Liver (tissue), 9 donors: ENCODE results near the gene NDUFAF8. TPM values are rescaled to one million over a fixed set of nuclear protein-coding genes. Genes with fewer than 3 reads are reported as not detected.

ENCODE experiments used
- DNase-seq: peaks from one replicate; pipeline ENCODE4 v3.0.0-alpha.2; 2017; ENCODE audit warnings: low spot score
- H3K27ac ChIP-seq, 2 donors: one replicate each; pipeline ENCODE4 v1.7.0; 2013; ENCODE audit warnings: inconsistent platforms in 2 of 2, low read length in 2 of 2, control low read depth in 1 of 2, low read depth in 1 of 2, mild to moderate bottlenecking in 1 of 2
- H3K27me3 ChIP-seq, 4 donors: one replicate each; pipeline versions ENCODE4 v1.6.1 to v1.7.0; 2013; ENCODE audit warnings: low read length in 3 of 4, inconsistent platforms in 1 of 4, mild to moderate bottlenecking in 1 of 4, moderate library complexity in 1 of 4; ENCODE audit not compliant: control insufficient read depth in 4 of 4, insufficient read depth in 4 of 4
- H3K36me3 ChIP-seq, 4 donors: one replicate each; pipeline versions ENCODE4 v1.6.1 to v1.7.0; 2013; ENCODE audit warnings: low read length in 3 of 4, mild to moderate bottlenecking in 3 of 4, low read depth in 1 of 4, moderate library complexity in 1 of 4; ENCODE audit not compliant: control insufficient read depth in 4 of 4, insufficient read depth in 3 of 4
- H3K4me1 ChIP-seq, 4 donors: one replicate each; pipeline versions ENCODE4 v1.6.1 to v1.7.0; 2013; ENCODE audit warnings: low read length in 3 of 4, mild to moderate bottlenecking in 3 of 4, moderate library complexity in 1 of 4; ENCODE audit not compliant: control insufficient read depth in 4 of 4, insufficient read depth in 4 of 4
- H3K4me3 ChIP-seq, 3 donors: one replicate each; pipeline versions ENCODE4 v1.6.1 to v1.7.0; 2013; ENCODE audit warnings: low read length in 3 of 3, control low read depth in 1 of 3, low read depth in 1 of 3, mild to moderate bottlenecking in 1 of 3
- H3K9ac ChIP-seq, 2 donors: one replicate each; pipeline ENCODE4 v1.7.0; 2013; ENCODE audit warnings: low read length in 2 of 2, mild to moderate bottlenecking in 2 of 2, moderate library complexity in 2 of 2, control low read depth in 1 of 2, low read depth in 1 of 2
- H3K9me3 ChIP-seq, 4 donors: one replicate each; pipeline versions ENCODE4 v1.6.1 to v1.7.0; 2013; ENCODE audit warnings: low read length in 3 of 4; ENCODE audit not compliant: control insufficient read depth in 4 of 4
- ATF3 ChIP-seq: IDR thresholded peaks from 2 replicates; pipeline ENCODE4 v1.6.1; 2016; ENCODE audit warnings: antibody characterized with exemption
- CTCF ChIP-seq: fragments of 150-350 bp; IDR thresholded peaks from 2 replicates; pipeline ENCODE4 v1.5.1; 2017; ENCODE audit warnings: improper control_type of control experiment, low read depth, low read length; ENCODE audit not compliant: missing input control
- EGR1 ChIP-seq, 2 donors: IDR thresholded peaks; 2 replicates each; pipeline ENCODE4 v1.6.1; 2016 to 2018; ENCODE audit warnings: antibody characterized with exemption in 2 of 2, low read depth in 2 of 2
- FOXA1 ChIP-seq: IDR thresholded peaks from 2 replicates; pipeline ENCODE4 v1.6.1; 2016; ENCODE audit warnings: antibody characterized with exemption
- FOXA2 ChIP-seq: IDR thresholded peaks from 2 replicates; pipeline ENCODE4 v1.6.1; 2016; ENCODE audit warnings: antibody characterized with exemption
- GABPA ChIP-seq, 2 donors: IDR thresholded peaks in 1 of 2; conservative IDR thresholded peaks in 1 of 2; 2 replicates each; pipeline ENCODE4 v1.6.1; 2016; ENCODE audit warnings: antibody characterized with exemption in 2 of 2, mild to moderate bottlenecking in 1 of 2, moderate library complexity in 1 of 2
- HNF4A ChIP-seq, 2 donors: conservative IDR thresholded peaks; 2 replicates each; pipeline ENCODE4 v1.6.1; 2016; ENCODE audit warnings: antibody characterized with exemption in 2 of 2, mild to moderate bottlenecking in 2 of 2
- HNF4G ChIP-seq: IDR thresholded peaks from 2 replicates; pipeline ENCODE4 v1.6.1; 2016; ENCODE audit warnings: antibody characterized with exemption
- JUND ChIP-seq, 2 donors: IDR thresholded peaks; 2 replicates each; pipeline ENCODE4 v1.6.1; 2016; ENCODE audit warnings: antibody characterized with exemption in 2 of 2
- MAX ChIP-seq: IDR thresholded peaks from 2 replicates; pipeline ENCODE4 v1.6.1; 2016; ENCODE audit warnings: antibody characterized with exemption
- NR2F2 ChIP-seq: IDR thresholded peaks from 2 replicates; pipeline ENCODE4 v1.6.1; 2016; ENCODE audit warnings: antibody characterized with exemption
- RAD21 ChIP-seq, 2 donors: IDR thresholded peaks; 2 replicates each; pipeline ENCODE4 v1.6.1; 2016; ENCODE audit warnings: antibody characterized with exemption in 2 of 2, mild to moderate bottlenecking in 2 of 2
- REST ChIP-seq: IDR thresholded peaks from 2 replicates; pipeline ENCODE4 v1.6.1; 2016; ENCODE audit warnings: antibody characterized with exemption, mild to moderate bottlenecking
- RXRA ChIP-seq, 2 donors: IDR thresholded peaks; 2 replicates each; pipeline ENCODE4 v1.6.1; 2017 to 2018; ENCODE audit warnings: antibody characterized with exemption in 2 of 2, mild to moderate bottlenecking in 1 of 2
- SP1 ChIP-seq: IDR thresholded peaks from 2 replicates; pipeline ENCODE4 v1.6.1; 2018; ENCODE audit warnings: antibody characterized with exemption, mild to moderate bottlenecking
- TAF1 ChIP-seq: conservative IDR thresholded peaks from 2 replicates; pipeline ENCODE4 v1.6.1; 2016; ENCODE audit warnings: antibody characterized with exemption, mild to moderate bottlenecking
- YY1 ChIP-seq: IDR thresholded peaks from 2 replicates; pipeline ENCODE4 v1.6.1; 2016; ENCODE audit warnings: antibody characterized with exemption, mild to moderate bottlenecking
- ZBTB33 ChIP-seq: IDR thresholded peaks from 2 replicates; pipeline ENCODE4 v1.6.1; 2016; ENCODE audit warnings: antibody characterized with exemption
- WGBS: extraction: QIAGEN DNeasy Blood & Tissue Kit; methylation state at CpG from one replicate; pipeline ENCODE4 v1.1.7; 2013; 5-methylcytosine and 5-hydroxymethylcytosine counted together
- polyA plus RNA-seq, 2 donors: library from polyadenylated mRNA; stranded (reverse) in 1 of 2; unstranded in 1 of 2; fragments of 200-250 nt in 1 of 2; fragments of >200 nt in 1 of 2; fragmentation: Nextera tagmentation in 1 of 2; extraction: Ambion mirVana in 1 of 2; gene quantifications; one replicate each; pipeline versions ENCODE4 v1.2.1 to v1.2.3, GENCODE V29; 2013 to 2015
- total RNA-seq, 2 donors: library from RNA; depleted of rRNA; stranded (reverse); fragments of >200 nt; gene quantifications; one replicate each; pipeline ENCODE4 v1.2.3, GENCODE V29; 2014
- donor health status: healthy.
- donor health status: healthy.
- donor health status: healthy.
- donor health status: healthy.
- donor health status: healthy.

The NDUFAF8 gene
- total and polyA plus RNA-seq, 4 donors, result 8.3 to 67.4 (median 15.5) TPM

GRCh38 chr17:81270279-81270678 is 31.2 kb downstream of the NDUFAF8 start:
- Histone ChIP-seq H3K9me3 (no peaks in the 10 kb centered on the region), H3K27ac (no peak overlapping the region), H3K4me3 (no peak overlapping the region), H3K4me1 (no peaks in the 10 kb centered on the region), H3K36me3 (peaks cover 40 to 79% (median 52%) of the 10 kb centered on the region in 4 donors), H3K9ac (no peak overlapping the region), H3K27me3 (no peaks in the 10 kb centered on the region)
- DNase-seq, result no peak
- 94% methylated on average over 18 of the region's 18 CpGs for WGBS
- TF ChIP-seq FOXA2 (no peak), NR2F2 (no peak), MAX (no peak), RXRA (IDR thresholded peaks at IDR 0.05) (no peak), HNF4A (conservative IDR thresholded peaks at IDR 0.05) (no peak), GABPA (IDR thresholded peaks at IDR 0.05 in 1 of 2, conservative IDR thresholded peaks at IDR 0.05 in 1 of 2) (no peak), FOXA1 (no peak), EGR1 (IDR thresholded peaks at IDR 0.05; ENCODE audit: low read depth in 2 of 2) (no peak), RAD21 (IDR thresholded peaks at IDR 0.05) (no peak), CTCF (no peak), TAF1 (no peak), HNF4G (no peak), SP1 (no peak), YY1 (no peak), JUND (IDR thresholded peaks at IDR 0.05) (no peak)

GRCh38 chr17:81271226-81271625 is 32.1 kb downstream of the NDUFAF8 start:
- H3K27ac ChIP-seq, result no peak overlapping the region
- no peaks in the 10 kb centered on the region for H3K9me3 ChIP-seq
- WGBS, result 97% methylated on average over 12 of the region's 12 CpGs
- H3K4me3 ChIP-seq, result no peak overlapping the region
- H3K27me3 ChIP-seq, result no peaks in the 10 kb centered on the region
- peaks cover 38 to 78% (median 54%) of the 10 kb centered on the region in 4 donors for H3K36me3 ChIP-seq
- no peak overlapping the region for H3K9ac ChIP-seq
- TF ChIP-seq SP1, result no peak
- no peak for TF ChIP-seq REST
- no peak for TF ChIP-seq ZBTB33
- TF ChIP-seq RAD21 (IDR thresholded peaks at IDR 0.05), result no peak
- no peak for TF ChIP-seq YY1
- TF ChIP-seq FOXA2, result no peak
- no peak for TF ChIP-seq ATF3
- TF ChIP-seq FOXA1, result no peak
- TF ChIP-seq HNF4G, result no peak
- no peak for TF ChIP-seq MAX
- TF ChIP-seq TAF1, result no peak
- TF ChIP-seq HNF4A (conservative IDR thresholded peaks at IDR 0.05), result no peak
- DNase-seq, result no peak
- H3K4me1 ChIP-seq, result no peaks in the 10 kb centered on the region
